Mesenchymal stem cell (in vitro differentiated cells and primary cell): ENCODE data around the gene KRTAP10-5.

ENCODE experiments used
- DNase-seq: peaks from one replicate; pipeline ENCODE4 v3.0.0-alpha.2; 2013
- H2AFZ ChIP-seq: one replicate; pipeline ENCODE4 v1.6.1; 2013; ENCODE audit warnings: low read depth, mild to moderate bottlenecking, control low read depth, inconsistent platforms, low read length, moderate library complexity
- H2AK5ac ChIP-seq: 2 replicates; pipeline ENCODE4 v1.6.1; 2013; ENCODE audit warnings: low read length, moderate library complexity, mild to moderate bottlenecking, inconsistent platforms; ENCODE audit not compliant: severe bottlenecking
- H2BK120ac ChIP-seq: one replicate; pipeline ENCODE4 v1.6.1; 2013; ENCODE audit warnings: low read depth, mild to moderate bottlenecking, inconsistent platforms, low read length, moderate library complexity
- H2BK12ac ChIP-seq, 2 experiments: one replicate each; pipeline ENCODE4 v1.6.1; 2013; ENCODE audit warnings: inconsistent platforms in 2 of 2, low read length in 2 of 2, mild to moderate bottlenecking in 2 of 2, moderate library complexity in 2 of 2, control low read depth in 1 of 2
- H2BK15ac ChIP-seq: one replicate; pipeline ENCODE4 v1.6.1; 2013; ENCODE audit warnings: mild to moderate bottlenecking, low read depth, inconsistent platforms; ENCODE audit not compliant: poor library complexity, severe bottlenecking
- H2BK5ac ChIP-seq: 2 replicates; pipeline ENCODE4 v1.6.1; 2013; ENCODE audit warnings: low read depth, mild to moderate bottlenecking, low read length, control low read depth, inconsistent platforms; ENCODE audit not compliant: poor library complexity, severe bottlenecking
- H3K14ac ChIP-seq, 2 experiments: one replicate each; pipeline ENCODE4 v1.6.1; 2013; ENCODE audit warnings: inconsistent platforms in 2 of 2, low read length in 2 of 2, control low read depth in 1 of 2, mild to moderate bottlenecking in 1 of 2, moderate library complexity in 1 of 2
- H3K18ac ChIP-seq, 2 experiments: one replicate each; pipeline ENCODE4 v1.6.1; 2013; ENCODE audit warnings: inconsistent platforms in 2 of 2, low read length in 2 of 2, control low read depth in 1 of 2, low read depth in 1 of 2, mild to moderate bottlenecking in 1 of 2
- H3K23ac ChIP-seq, 2 experiments: one replicate each; pipeline ENCODE4 v1.6.1; 2013; ENCODE audit warnings: inconsistent platforms in 2 of 2, low read length in 2 of 2, mild to moderate bottlenecking in 2 of 2, moderate library complexity in 2 of 2, control low read depth in 1 of 2
- H3K27ac ChIP-seq: 2 replicates; pipeline ENCODE4 v1.5.1; 2013; ENCODE audit warnings: mild to moderate bottlenecking, moderate library complexity, low read length, control low read depth, inconsistent platforms; ENCODE audit not compliant: poor library complexity, severe bottlenecking
- H3K27me3 ChIP-seq, 2 experiments: 2 replicates each; pipeline versions ENCODE4 v1.6.1 to v1.7.0; 2013; ENCODE audit warnings: low read length in 2 of 2, mild to moderate bottlenecking in 2 of 2, moderate library complexity in 2 of 2, control low read depth in 1 of 2, inconsistent platforms in 1 of 2; ENCODE audit not compliant: control insufficient read depth in 1 of 2, insufficient read depth in 1 of 2
- H3K36me3 ChIP-seq, 2 experiments: 2 replicates each; pipeline versions ENCODE4 v1.6.1 to v1.7.0; 2013; ENCODE audit warnings: low read length in 2 of 2, control low read depth in 1 of 2, inconsistent platforms in 1 of 2, low read depth in 1 of 2, mild to moderate bottlenecking in 1 of 2; ENCODE audit not compliant: insufficient read depth in 2 of 2, control insufficient read depth in 1 of 2
- H3K4ac ChIP-seq, 2 experiments: one replicate each; pipeline ENCODE4 v1.6.1; 2013; ENCODE audit warnings: inconsistent platforms in 2 of 2, low read length in 2 of 2, mild to moderate bottlenecking in 2 of 2, moderate library complexity in 2 of 2, control low read depth in 1 of 2, low read depth in 1 of 2
- H3K4me1 ChIP-seq: 2 replicates; pipeline ENCODE4 v1.6.1; 2013; ENCODE audit warnings: low read depth, low read length, control low read depth; ENCODE audit not compliant: control insufficient read depth, insufficient read depth
- H3K4me2 ChIP-seq: 2 replicates; pipeline ENCODE4 v1.6.1; 2013; ENCODE audit warnings: low read length, mild to moderate bottlenecking, inconsistent platforms; ENCODE audit not compliant: poor library complexity, severe bottlenecking
- H3K4me3 ChIP-seq, 2 experiments: 2 replicates each; pipeline versions ENCODE4 v1.5.1 to v1.7.0; 2013; ENCODE audit warnings: low read length in 2 of 2, mild to moderate bottlenecking in 2 of 2, control low read depth in 1 of 2, low read depth in 1 of 2; ENCODE audit not compliant: insufficient read depth in 1 of 2
- H3K79me1 ChIP-seq: replicated peaks from 2 replicates; pipeline ENCODE4 v1.6.1; 2013; ENCODE audit warnings: mild to moderate bottlenecking, control low read depth, low read length, inconsistent platforms; ENCODE audit not compliant: poor library complexity, severe bottlenecking
- H3K9ac ChIP-seq: 2 replicates; pipeline ENCODE4 v1.7.0; 2013; ENCODE audit warnings: mild to moderate bottlenecking, low read length, moderate library complexity
- H3K9me3 ChIP-seq: 2 replicates; pipeline ENCODE4 v1.7.0; 2013; ENCODE audit warnings: mild to moderate bottlenecking, low read length; ENCODE audit not compliant: control insufficient read depth
- H4K8ac ChIP-seq: one replicate; pipeline ENCODE4 v1.6.1; 2013; ENCODE audit warnings: inconsistent platforms, mild to moderate bottlenecking, low read length, moderate library complexity
- H4K91ac ChIP-seq: one replicate; pipeline ENCODE4 v1.6.1; 2013; ENCODE audit warnings: mild to moderate bottlenecking, low read length, inconsistent platforms
- WGBS: methylation state at CpG from one replicate; pipeline ENCODE4 v1.1.7; 2013; ENCODE audit warnings: mixed read lengths; 5-methylcytosine and 5-hydroxymethylcytosine counted together

The KRTAP10-5 gene

DNA sequence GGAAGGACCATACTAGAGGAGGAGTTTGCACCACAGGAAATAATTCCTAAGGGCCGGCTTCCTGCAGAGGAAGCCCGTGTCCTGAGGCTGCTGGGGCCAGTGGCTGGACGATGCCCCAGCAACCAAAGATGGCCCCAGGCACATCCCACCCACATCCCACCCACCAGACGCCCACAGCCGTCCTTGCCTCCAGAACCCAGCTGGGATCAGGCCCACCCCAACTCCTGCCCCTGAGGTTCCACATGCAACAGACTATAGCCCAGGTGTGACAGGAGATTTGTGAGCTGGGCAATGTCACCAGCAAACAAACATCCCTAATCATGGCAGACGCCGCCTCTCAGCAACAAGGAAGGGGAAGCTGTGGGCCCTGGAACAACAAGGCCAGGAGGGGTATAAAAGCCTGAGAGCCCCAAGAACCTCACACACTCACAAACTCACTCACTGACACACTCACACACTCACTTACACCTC, 46.3 kb upstream of the KRTAP10-5 start, which contains the start of gene KRTAP10-9:
Gene KRTAP10-9, plus strand, starts transcription at position 421 of the 471 bp plus-strand sequence. CDS start 79 bp downstream, outside the sequence.
- Histone ChIP-seq H2BK5ac (no peak within 1 kb of the TSS), H2BK120ac (no peak within 1 kb of the TSS), H4K8ac (no peak within 1 kb of the TSS), H3K36me3 (no peaks in the 10 kb centered on the region), H3K9me3 (peaks cover 51% of the 10 kb centered on the region), H3K4ac (no peak within 1 kb of the TSS), H3K18ac (no peak within 1 kb of the TSS), H3K14ac (no peak within 1 kb of the TSS), H2BK15ac (no peak within 1 kb of the TSS), H3K27ac (no peak within 1 kb of the TSS), H3K9ac (no peak within 1 kb of the TSS), H3K23ac (no peak within 1 kb of the TSS), H2AK5ac (no peak within 1 kb of the TSS), H3K4me3 (no peak within 1 kb of the TSS), H4K91ac (no peak within 1 kb of the TSS), H3K4me1 (no peaks in the 10 kb centered on the region), H3K27me3 (no peaks in the 10 kb centered on the region), H2BK12ac (no peak within 1 kb of the TSS), H3K79me1 (no peaks in the 10 kb centered on the region), H3K4me2 (no peak within 1 kb of the TSS), H2AFZ (no peak within 1 kb of the TSS)
- no peak for DNase-seq
- 68% methylated on average over 7 of the region's 7 CpGs for WGBS

DNA sequence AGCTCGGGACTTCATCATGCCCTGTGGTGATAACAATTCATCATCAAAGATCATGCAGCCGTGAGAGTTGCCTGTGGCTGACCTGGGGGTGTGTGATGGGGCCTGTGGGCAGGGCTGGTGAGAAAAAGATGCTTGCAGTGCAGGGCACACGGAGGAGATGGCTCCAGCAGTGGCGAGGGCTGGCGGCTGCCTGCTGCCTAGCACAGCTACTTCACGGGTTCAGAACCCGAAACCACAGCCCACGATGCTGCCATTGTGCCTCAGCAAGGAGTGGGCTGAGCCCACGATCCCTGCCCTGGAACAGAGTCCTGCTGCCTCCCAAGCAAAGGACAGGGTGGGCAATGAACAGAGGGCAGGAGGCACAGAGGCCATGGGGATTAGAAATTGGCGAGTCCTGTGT, 45.9 kb upstream of the KRTAP10-5 start:
- Histone ChIP-seq H3K4me3 (no peak overlapping the region), H3K4me2 (no peak overlapping the region), H2AFZ (no peak overlapping the region), H3K36me3 (no peaks in the 10 kb centered on the region), H3K18ac (no peak overlapping the region), H3K27ac (no peak overlapping the region), H2AK5ac (no peak overlapping the region), H3K79me1 (no peaks in the 10 kb centered on the region), H3K4me1 (no peaks in the 10 kb centered on the region), H3K4ac (no peak overlapping the region), H2BK15ac (no peak overlapping the region), H2BK12ac (no peak overlapping the region), H3K27me3 (no peaks in the 10 kb centered on the region), H3K23ac (no peak overlapping the region), H3K9me3 (peaks cover 47% of the 10 kb centered on the region), H4K91ac (no peak overlapping the region), H4K8ac (no peak overlapping the region), H3K9ac (no peak overlapping the region), H2BK5ac (no peak overlapping the region), H2BK120ac (no peak overlapping the region), H3K14ac (no peak overlapping the region)
- WGBS, result 74% methylated on average over 10 of the region's 10 CpGs
- DNase-seq, result no peak

DNA sequence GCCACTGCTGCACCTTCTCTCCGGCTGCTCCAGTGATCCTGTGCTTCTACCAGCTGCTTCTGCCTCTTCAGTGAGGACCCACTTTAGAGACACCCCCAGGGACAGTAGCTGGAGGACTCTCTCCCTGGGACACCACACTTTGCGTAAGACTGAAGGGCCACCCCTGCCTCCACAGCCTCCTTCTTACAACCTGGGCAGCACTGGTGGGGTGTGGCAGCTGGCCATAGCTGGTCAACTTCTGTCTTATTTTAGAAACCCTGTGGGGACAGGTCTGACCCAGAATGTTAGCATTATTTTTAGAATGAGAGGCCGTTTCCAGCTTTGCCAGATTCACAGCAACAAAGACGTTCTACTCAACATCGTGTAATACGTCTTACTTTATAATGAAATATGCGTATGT, 45.4 kb upstream of the KRTAP10-5 start:
- no peak overlapping the region for H3K14ac ChIP-seq
- H4K91ac ChIP-seq, result no peak overlapping the region
- no peak overlapping the region for H3K18ac ChIP-seq
- H3K27ac ChIP-seq, result no peak overlapping the region
- H3K23ac ChIP-seq, result no peak overlapping the region
- H2BK12ac ChIP-seq, result no peak overlapping the region
- H2AFZ ChIP-seq, result no peak overlapping the region
- no peaks in the 10 kb centered on the region for H3K27me3 ChIP-seq
- no peak overlapping the region for H2BK120ac ChIP-seq
- H4K8ac ChIP-seq, result no peak overlapping the region
- no peaks in the 10 kb centered on the region for H3K4me1 ChIP-seq
- no peak overlapping the region for H3K4me2 ChIP-seq
- H3K4me3 ChIP-seq, result no peak overlapping the region
- H3K4ac ChIP-seq, result no peak overlapping the region
- no peak overlapping the region for H2AK5ac ChIP-seq
- DNase-seq, result no peak
- no peak overlapping the region for H3K9ac ChIP-seq
- 79% methylated on average over 4 of the region's 7 CpGs for WGBS
- H3K79me1 ChIP-seq, result no peaks in the 10 kb centered on the region
- no peak overlapping the region for H2BK5ac ChIP-seq
- H2BK15ac ChIP-seq, result no peak overlapping the region
- peaks cover 42% of the 10 kb centered on the region for H3K9me3 ChIP-seq
- H3K36me3 ChIP-seq, result no peaks in the 10 kb centered on the region

DNA sequence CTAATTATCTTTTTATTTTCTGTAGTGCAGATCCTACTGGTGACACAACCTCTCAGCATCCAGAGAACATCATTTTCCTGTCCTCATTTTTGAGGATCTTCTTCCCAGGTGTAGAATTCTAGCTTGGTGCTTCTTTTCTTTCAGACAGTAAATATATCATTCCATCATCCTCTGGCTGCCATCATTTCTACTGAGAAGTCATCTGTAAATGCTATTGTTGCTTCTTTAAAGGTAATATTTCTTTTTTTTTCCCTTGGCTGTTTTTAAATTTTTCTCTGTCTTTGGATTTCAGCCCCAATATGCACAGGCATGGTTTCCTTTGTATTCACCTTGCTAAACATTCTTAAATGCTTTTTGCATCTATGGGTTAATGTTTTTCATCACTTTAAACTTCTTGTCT, 43.2 kb upstream of the KRTAP10-5 start:
- H3K18ac ChIP-seq, result no peak overlapping the region
- H3K36me3 ChIP-seq, result no peaks in the 10 kb centered on the region
- H3K9me3 ChIP-seq, result peaks cover 56% of the 10 kb centered on the region
- no peak overlapping the region for H3K27ac ChIP-seq
- H3K9ac ChIP-seq, result no peak overlapping the region
- H3K4me3 ChIP-seq, result no peak overlapping the region
- no peaks in the 10 kb centered on the region for H3K79me1 ChIP-seq
- H2BK5ac ChIP-seq, result no peak overlapping the region
- H2BK15ac ChIP-seq, result no peak overlapping the region
- no peak overlapping the region for H4K91ac ChIP-seq
- H2BK12ac ChIP-seq, result no peak overlapping the region
- H2AK5ac ChIP-seq, result no peak overlapping the region
- no peak overlapping the region for H3K14ac ChIP-seq
- no peak overlapping the region for H4K8ac ChIP-seq
- no peak overlapping the region for H2BK120ac ChIP-seq
- H3K4me2 ChIP-seq, result no peak overlapping the region
- H3K4me1 ChIP-seq, result no peaks in the 10 kb centered on the region
- H3K4ac ChIP-seq, result no peak overlapping the region
- no peak overlapping the region for H2AFZ ChIP-seq
- no peaks in the 10 kb centered on the region for H3K27me3 ChIP-seq
- no peak overlapping the region for H3K23ac ChIP-seq
- no peak for DNase-seq
